HG02885 (cell line): ENCODE results near the gene MARCHF7.

ENCODE experiments used
- ATAC-seq: cut with Tn5 transposase; IDR thresholded peaks from one replicate; pipeline ENCODE4 v1.9.1; 2021; ENCODE audit warnings: mild to moderate bottlenecking; ENCODE audit not compliant: unreplicated experiment, poor library complexity

MARCHF7 gene

GRCh38 chr2:159758239-159758638 is 45.9 kb downstream of the MARCHF7 start:
- no peak for ATAC-seq

GRCh38 chr2:159758686-159759085 is 46.4 kb downstream of the MARCHF7 start:
- ATAC-seq = no peak

- no peak for ATAC-seq
Measured at GRCh38 chr2:159759577-159759976, 47.3 kb downstream of the MARCHF7 start.

- ATAC-seq = no peak
Measured at GRCh38 chr2:159760326-159760725, 48.0 kb downstream of the MARCHF7 start.

GRCh38 chr2:159762075-159762474 is 49.8 kb downstream of the MARCHF7 start:
- no peak for ATAC-seq
